Osteoblast (primary cell): ENCODE measurements around the gene RAB40B. TPM values are rescaled to one million over a fixed set of nuclear protein-coding genes. Genes with fewer than 3 reads are reported as not detected.

Experiments
- DNase-seq: peaks from one replicate; pipeline ENCODE4 v3.0.0; 2011; ENCODE audit warnings: low spot score, mixed read lengths; ENCODE audit not compliant: insufficient read length; ENCODE audit errors: missing footprints
- H2AFZ ChIP-seq: 2 replicates; pipeline ENCODE4 v1.6.0; 2011; ENCODE audit warnings: mild to moderate bottlenecking, low read length
- H3K27ac ChIP-seq: 2 replicates; pipeline ENCODE4 v1.5.1; 2011; ENCODE audit warnings: mild to moderate bottlenecking, low read depth, low read length, moderate library complexity
- H3K27me3 ChIP-seq: 2 replicates; pipeline ENCODE4 v1.6.0; 2012; ENCODE audit warnings: mild to moderate bottlenecking, control low read depth, inconsistent platforms, low read length, moderate library complexity; ENCODE audit not compliant: insufficient read depth
- H3K36me3 ChIP-seq: 2 replicates; pipeline ENCODE4 v1.5.1; 2011; ENCODE audit warnings: mild to moderate bottlenecking, low read length, control low read depth, moderate library complexity; ENCODE audit not compliant: insufficient read depth
- H3K4me1 ChIP-seq: 2 replicates; pipeline ENCODE4 v1.5.1; 2011; ENCODE audit warnings: mild to moderate bottlenecking, low read length, control low read depth, moderate library complexity; ENCODE audit not compliant: insufficient read depth
- H3K4me2 ChIP-seq: 2 replicates; pipeline ENCODE4 v1.6.0; 2011; ENCODE audit warnings: mild to moderate bottlenecking, low read length; ENCODE audit not compliant: insufficient read depth
- H3K4me3 ChIP-seq: fragments of 200-600 bp; sonication (generic); 3 replicates; pipeline ENCODE4 v1.5.1; 2012; ENCODE audit warnings: mild to moderate bottlenecking, low read length, inconsistent platforms; ENCODE audit not compliant: insufficient read depth
- H3K79me2 ChIP-seq: 2 replicates; pipeline ENCODE4 v1.6.0; 2012; ENCODE audit warnings: mild to moderate bottlenecking, low read length, control low read depth, inconsistent platforms; ENCODE audit not compliant: insufficient read depth
- H3K9me3 ChIP-seq: 2 replicates; pipeline ENCODE4 v1.5.1; 2011; ENCODE audit warnings: low read depth, low read length, control low read depth
- H4K20me1 ChIP-seq: 2 replicates; pipeline ENCODE4 v1.6.0; 2012; ENCODE audit warnings: mild to moderate bottlenecking, low read length, control low read depth; ENCODE audit not compliant: insufficient read depth
- total RNA-seq: library from RNA; depleted of rRNA; stranded (reverse); fragments of >200 nt; gene quantifications from 2 replicates; pipeline ENCODE4 v1.2.3, GENCODE V29; 2012
- TF ChIP-seq, protein P1 (sequence below): IDR thresholded peaks from 2 replicates; pipeline ENCODE4 v1.5.1; 2011; ENCODE audit warnings: mild to moderate bottlenecking, low read depth, low read length, moderate library complexity; ENCODE audit errors: extremely low read depth

Gene RAB40B
- total RNA-seq, 1 donor = 8.3 TPM

DNA sequence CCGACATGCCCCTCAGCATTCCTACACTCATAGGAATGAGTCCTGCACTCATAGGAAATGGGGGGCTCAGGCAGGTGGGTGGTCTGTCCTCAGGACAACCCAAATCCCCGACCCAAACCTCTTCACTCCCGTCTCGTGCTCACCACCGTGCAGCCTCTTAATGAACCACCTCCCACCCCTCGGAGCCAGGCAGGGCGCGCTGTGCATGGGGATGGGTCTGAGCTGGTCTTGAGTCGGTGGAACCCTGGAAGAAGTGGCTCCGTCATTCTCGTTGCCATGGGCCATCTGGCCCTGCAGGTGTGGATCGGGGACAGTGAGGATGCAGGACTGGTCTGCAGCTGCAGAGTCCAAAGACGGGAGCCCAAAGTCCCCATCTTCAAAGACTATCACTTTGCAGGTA is 6.4 kb upstream of the RAB40B start:
- Histone ChIP-seq H3K27me3 (peaks cover 3% of the 10 kb centered on the region), H3K4me3 (no peak overlapping the region), H2AFZ (no peak overlapping the region), H3K36me3 (no peaks in the 10 kb centered on the region), H3K79me2 (no peaks in the 10 kb centered on the region), H4K20me1 (no peaks in the 10 kb centered on the region), H3K9me3 (no peaks in the 10 kb centered on the region), H3K4me2 (no peak overlapping the region), H3K4me1 (no peaks in the 10 kb centered on the region), H3K27ac (no peak overlapping the region)
- TF ChIP-seq, protein P1, sequence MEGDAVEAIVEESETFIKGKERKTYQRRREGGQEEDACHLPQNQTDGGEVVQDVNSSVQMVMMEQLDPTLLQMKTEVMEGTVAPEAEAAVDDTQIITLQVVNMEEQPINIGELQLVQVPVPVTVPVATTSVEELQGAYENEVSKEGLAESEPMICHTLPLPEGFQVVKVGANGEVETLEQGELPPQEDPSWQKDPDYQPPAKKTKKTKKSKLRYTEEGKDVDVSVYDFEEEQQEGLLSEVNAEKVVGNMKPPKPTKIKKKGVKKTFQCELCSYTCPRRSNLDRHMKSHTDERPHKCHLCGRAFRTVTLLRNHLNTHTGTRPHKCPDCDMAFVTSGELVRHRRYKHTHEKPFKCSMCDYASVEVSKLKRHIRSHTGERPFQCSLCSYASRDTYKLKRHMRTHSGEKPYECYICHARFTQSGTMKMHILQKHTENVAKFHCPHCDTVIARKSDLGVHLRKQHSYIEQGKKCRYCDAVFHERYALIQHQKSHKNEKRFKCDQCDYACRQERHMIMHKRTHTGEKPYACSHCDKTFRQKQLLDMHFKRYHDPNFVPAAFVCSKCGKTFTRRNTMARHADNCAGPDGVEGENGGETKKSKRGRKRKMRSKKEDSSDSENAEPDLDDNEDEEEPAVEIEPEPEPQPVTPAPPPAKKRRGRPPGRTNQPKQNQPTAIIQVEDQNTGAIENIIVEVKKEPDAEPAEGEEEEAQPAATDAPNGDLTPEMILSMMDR = no peak
- peak; percentile 66 for DNase-seq

GRCh38 chr17:82703935-82704865 is 5.7 kb upstream of the RAB40B start:
- H2AFZ ChIP-seq = no peak overlapping the region
- H3K9me3 ChIP-seq = no peaks in the 10 kb centered on the region
- no peak overlapping the region for H3K4me2 ChIP-seq
- H4K20me1 ChIP-seq = peaks cover 4% of the 10 kb centered on the region
- TF ChIP-seq, protein P1 = no peak
- H3K79me2 ChIP-seq = no peaks in the 10 kb centered on the region
- H3K4me3 ChIP-seq = no peak overlapping the region
- H3K36me3 ChIP-seq = no peaks in the 10 kb centered on the region
- peak; percentile 82 for DNase-seq
- H3K27ac ChIP-seq = no peak overlapping the region
- peaks cover 4% of the 10 kb centered on the region for H3K4me1 ChIP-seq
- peaks cover 3% of the 10 kb centered on the region for H3K27me3 ChIP-seq

DNA sequence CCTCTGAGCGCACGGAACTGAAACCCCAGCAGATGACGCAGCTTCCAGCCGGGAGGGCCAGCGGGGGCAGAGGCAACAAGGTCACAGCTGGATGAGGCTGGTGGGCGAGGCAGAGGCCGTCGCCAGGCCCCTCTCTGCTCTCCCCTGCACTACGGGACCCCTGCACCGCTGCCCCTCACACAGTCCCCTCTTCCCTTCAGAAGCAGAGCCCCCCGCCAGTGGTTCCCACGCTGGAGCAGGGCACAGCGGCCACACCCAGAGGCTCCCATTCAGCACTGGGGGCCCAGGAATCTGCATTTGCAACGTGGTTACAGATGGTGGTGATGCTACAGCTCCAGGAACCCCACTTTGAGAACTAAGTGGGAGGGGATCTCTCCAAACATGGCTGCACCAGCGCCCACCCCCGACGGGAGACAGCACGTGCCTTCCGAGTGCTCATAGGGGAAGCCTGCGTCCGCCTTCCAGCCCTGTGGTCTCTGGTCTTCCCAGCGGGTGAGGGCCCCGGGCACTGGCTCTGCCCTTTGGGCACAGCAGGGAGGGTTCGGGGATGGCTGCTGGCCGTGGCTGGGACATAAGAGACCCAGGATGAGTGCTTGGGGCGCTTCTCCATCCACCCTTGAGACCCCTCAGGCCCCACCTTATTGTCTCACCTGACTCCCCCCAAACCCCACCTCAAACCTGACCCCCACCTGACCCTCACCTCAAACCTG is 4.7 kb upstream of the RAB40B start:
- no peak overlapping the region for H3K4me2 ChIP-seq
- H3K9me3 ChIP-seq = no peaks in the 10 kb centered on the region
- H4K20me1 ChIP-seq = peaks cover 4% of the 10 kb centered on the region
- peaks cover 3% of the 10 kb centered on the region for H3K27me3 ChIP-seq
- TF ChIP-seq, protein P1 = no peak
- H2AFZ ChIP-seq = no peak overlapping the region
- H3K79me2 ChIP-seq = no peaks in the 10 kb centered on the region
- DNase-seq = peak; percentile 42
- H3K4me3 ChIP-seq = no peak overlapping the region
- H3K4me1 ChIP-seq = peaks cover 7% of the 10 kb centered on the region
- no peak overlapping the region for H3K27ac ChIP-seq
- H3K36me3 ChIP-seq = no peaks in the 10 kb centered on the region
